Thoracic aorta (tissue), 2 donors: ENCODE measurements around the gene WDR82. TPM values are rescaled to one million over a fixed set of nuclear protein-coding genes. Genes with fewer than 3 reads are reported as not detected.

Experiments
- ATAC-seq: fragments of 150-250 bp; one replicate; pipeline ENCODE4 v1.8.0; 2017; ENCODE audit warnings: low read depth; ENCODE audit not compliant: insufficient number of reproducible peaks, low FRiP score
- DNase-seq: peaks from one replicate; pipeline ENCODE4 v3.0.0-alpha.2; 2020; ENCODE audit warnings: low spot score
- H3K27ac ChIP-seq, 2 donors: fragments of 200-600 bp; sonication (generic); 1 replicate in 1 of 2; 2 replicates in 1 of 2; pipeline ENCODE4 v1.5.1; 2016; ENCODE audit warnings: mild to moderate bottlenecking in 2 of 2, moderate library complexity in 2 of 2
- H3K27me3 ChIP-seq: fragments of 200-600 bp; sonication (generic); replicated peaks from 2 replicates; pipeline ENCODE4 v1.6.0; 2016; ENCODE audit warnings: mild to moderate bottlenecking; ENCODE audit not compliant: insufficient read depth
- H3K36me3 ChIP-seq: fragments of 200-600 bp; sonication (generic); one replicate; pipeline ENCODE4 v1.5.1; 2016
- H3K4me1 ChIP-seq, 2 donors: fragments of 200-600 bp; sonication (generic); 1 replicate in 1 of 2; 2 replicates in 1 of 2; pipeline versions ENCODE4 v1.5.1 to v1.6.0; 2016; ENCODE audit warnings: low read depth in 2 of 2, mild to moderate bottlenecking in 1 of 2; ENCODE audit not compliant: control insufficient read depth in 1 of 2
- H3K4me3 ChIP-seq: fragments of 200-600 bp; sonication (generic); 2 replicates; pipeline ENCODE4 v1.5.1; 2016; ENCODE audit warnings: mild to moderate bottlenecking
- H3K9me3 ChIP-seq: fragments of 200-600 bp; sonication (generic); 2 replicates; pipeline ENCODE4 v1.5.1; 2016
- CTCF ChIP-seq: fragments of 200-600 bp; sonication (generic); IDR thresholded peaks from one replicate; pipeline ENCODE4 v1.5.1; 2019; ENCODE audit warnings: antibody characterized with exemption
- total RNA-seq, 2 donors: library from RNA; depleted of rRNA; stranded (reverse); fragments of >200 nt; gene quantifications; one replicate each; pipeline versions ENCODE4 v1.1.0 to v1.2.3, GENCODE V29; 2016

The WDR82 gene
- total RNA-seq, 2 donors from 2014 or later, result 44.5 to 66.2 TPM

GRCh38 chr3:52222319-52223221 is 55.9 kb downstream of the WDR82 start:
- DNase-seq (no peak), ATAC-seq (no peak)
- no peaks in the 10 kb centered on the region for H3K27me3 ChIP-seq
- TF ChIP-seq CTCF, result no peak
- H3K4me3 ChIP-seq, result no peak overlapping the region
- H3K36me3 ChIP-seq, result no peaks in the 10 kb centered on the region
- no peaks in the 10 kb centered on the region for H3K9me3 ChIP-seq
- H3K4me1 ChIP-seq, result peaks cover 0 to under 1% of the 10 kb centered on the region in 2 donors
- H3K27ac ChIP-seq, result no peak overlapping the region

GRCh38 chr3:52221563-52222318 is 56.7 kb downstream of the WDR82 start:
- DNase-seq, result no peak
- Histone ChIP-seq H3K4me1 (peaks cover 5 to 9% of the 10 kb centered on the region in 2 donors), H3K9me3 (no peaks in the 10 kb centered on the region), H3K36me3 (no peaks in the 10 kb centered on the region), H3K4me3 (no peak overlapping the region), H3K27me3 (no peaks in the 10 kb centered on the region), H3K27ac (no peak overlapping the region)
- no peak for ATAC-seq
- no peak for TF ChIP-seq CTCF

GRCh38 chr3:52221141-52221562 is 57.3 kb downstream of the WDR82 start:
- peaks cover 8 to 15% of the 10 kb centered on the region in 2 donors for H3K4me1 ChIP-seq
- TF ChIP-seq CTCF, result no peak
- ATAC-seq (no peak), DNase-seq (no peak)
- H3K27ac ChIP-seq, result no peak overlapping the region
- H3K27me3 ChIP-seq, result no peaks in the 10 kb centered on the region
- no peaks in the 10 kb centered on the region for H3K9me3 ChIP-seq
- H3K36me3 ChIP-seq, result no peaks in the 10 kb centered on the region
- H3K4me3 ChIP-seq, result no peak overlapping the region

- ATAC-seq (no peak), DNase-seq (peak; percentile 52)
- no peak overlapping the region for H3K4me3 ChIP-seq
- H3K4me1 ChIP-seq, result peaks cover 8 to 15% of the 10 kb centered on the region in 2 donors
- TF ChIP-seq CTCF, result peak; percentile 92
- no peaks in the 10 kb centered on the region for H3K36me3 ChIP-seq
- no peaks in the 10 kb centered on the region for H3K9me3 ChIP-seq
- no peaks in the 10 kb centered on the region for H3K27me3 ChIP-seq
- no peak overlapping the region for H3K27ac ChIP-seq
Observed at GRCh38 chr3:52220380-52221026, 57.9 kb downstream of the WDR82 start.
